SU-DHL-6 (cell line): ENCODE measurements around the gene PEX19.

Source experiments
- CTCF ChIP-seq: fragments of 200-600 bp; sonication (generic); IDR thresholded peaks from one replicate; pipeline ENCODE4 v1.5.1; 2017; ENCODE audit warnings: antibody characterized with exemption, mild to moderate bottlenecking, low read length, moderate library complexity; ENCODE audit not compliant: insufficient read depth, poor library complexity, severe bottlenecking
- EZH2phosphoT487 ChIP-seq: fragments of 200-600 bp; sonication (generic), shearing (Covaris generic); conservative IDR thresholded peaks from 2 replicates; pipeline ENCODE4 v1.6.1; 2018; ENCODE audit warnings: mild to moderate bottlenecking, antibody characterized with exemption, low read length, moderate library complexity, mixed read lengths

DNA sequence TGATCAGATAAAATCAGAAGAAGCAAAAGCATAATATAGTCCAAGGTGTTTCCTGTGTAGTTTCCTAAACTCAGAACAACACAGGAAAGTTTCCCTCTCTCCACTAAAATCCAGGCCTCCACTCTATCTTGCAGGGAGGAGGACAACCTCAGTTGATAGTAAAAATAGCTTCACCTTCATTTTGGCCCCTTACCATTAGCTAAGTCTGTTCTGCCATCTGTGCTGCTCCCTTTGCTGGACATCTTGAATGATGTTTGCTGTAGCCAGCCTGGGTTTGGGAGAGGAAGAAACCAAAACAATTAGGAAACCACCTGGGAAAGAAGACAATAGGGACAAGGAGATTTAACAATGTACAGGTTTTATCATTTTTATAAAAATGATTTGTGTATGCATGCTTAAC lies 41.2 kb downstream of the PEX19 start:
- TF ChIP-seq CTCF (no peak), EZH2phosphoT487 (no peak)
